Muscle layer of colon (tissue), 2 donors: Measurements from ENCODE around the gene GHRH.

ENCODE experiments used
- H3K27ac ChIP-seq: one replicate; pipeline ENCODE4 v1.7.0; 2013; ENCODE audit warnings: low read depth, mild to moderate bottlenecking, low read length, moderate library complexity
- H3K27me3 ChIP-seq, 2 donors: one replicate each; pipeline ENCODE4 v1.7.0; 2013; ENCODE audit warnings: low read length in 2 of 2, mild to moderate bottlenecking in 2 of 2; ENCODE audit not compliant: insufficient read depth in 2 of 2, control insufficient read depth in 1 of 2
- H3K36me3 ChIP-seq: one replicate; pipeline ENCODE4 v1.7.0; 2013; ENCODE audit warnings: mild to moderate bottlenecking, low read length; ENCODE audit not compliant: insufficient read depth
- H3K4me1 ChIP-seq: one replicate; pipeline ENCODE4 v1.7.0; 2013; ENCODE audit warnings: mild to moderate bottlenecking, low read length; ENCODE audit not compliant: insufficient read depth
- H3K4me3 ChIP-seq, 2 donors: one replicate each; pipeline ENCODE4 v1.7.0; 2013; ENCODE audit warnings: low read length in 2 of 2, low read depth in 1 of 2, mild to moderate bottlenecking in 1 of 2, moderate library complexity in 1 of 2
- H3K9ac ChIP-seq: one replicate; pipeline ENCODE4 v1.7.0; 2013; ENCODE audit warnings: low read length
- H3K9me3 ChIP-seq: one replicate; pipeline ENCODE4 v1.7.0; 2013; ENCODE audit warnings: mild to moderate bottlenecking, low read length
- donor health status: abdominal sarcoma.
- donor health status: Adenocarcinoma of cecum.

The GHRH gene

DNA sequence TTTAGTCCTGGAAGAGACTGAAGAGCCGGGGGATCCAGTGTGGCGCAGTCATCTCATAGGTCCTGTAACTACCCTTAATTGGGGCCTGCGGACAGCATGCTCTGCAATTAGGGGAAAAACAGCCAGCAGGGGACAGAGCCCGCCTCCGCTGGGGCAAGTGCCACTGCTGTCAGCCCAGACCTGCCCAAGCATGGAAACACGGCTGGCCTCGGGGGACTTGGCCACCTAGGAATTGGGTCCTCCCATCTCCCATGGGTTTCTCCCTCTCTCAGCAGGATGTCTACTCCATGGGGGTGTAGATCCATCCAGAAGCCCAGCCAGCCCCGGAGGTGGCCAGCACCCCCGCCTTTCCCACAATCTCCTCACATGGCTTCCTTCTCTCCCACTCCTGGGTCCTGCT, 3.6 kb downstream of the GHRH start:
- no peaks in the 10 kb centered on the region for H3K4me1 ChIP-seq
- no peak overlapping the region for H3K27ac ChIP-seq
- no peaks in the 10 kb centered on the region for H3K9me3 ChIP-seq
- no peaks in the 10 kb centered on the region for H3K36me3 ChIP-seq
- H3K4me3 ChIP-seq = no peak overlapping the region
- H3K9ac ChIP-seq = no peak overlapping the region
- no peaks in the 10 kb centered on the region for H3K27me3 ChIP-seq

DNA sequence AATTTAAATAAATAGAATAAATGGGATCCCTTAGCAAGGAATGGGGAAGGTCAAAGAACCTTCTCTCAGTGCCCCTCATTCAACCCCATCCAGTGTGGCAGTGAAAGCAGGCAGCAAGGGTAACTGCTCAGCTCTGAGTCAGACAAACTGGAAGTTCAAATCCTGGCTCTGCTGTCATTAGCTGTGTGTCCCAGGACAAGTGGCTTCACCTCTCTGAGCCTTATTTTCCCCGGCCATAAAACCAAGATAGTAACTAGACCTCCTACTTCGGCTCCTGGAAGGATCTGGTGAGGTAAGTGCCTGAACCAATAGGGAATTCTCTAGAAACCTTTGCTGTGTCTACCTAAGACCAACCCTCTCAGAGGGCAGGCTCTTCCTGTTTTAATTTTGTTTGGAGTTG, 4.1 kb downstream of the GHRH start:
- Histone ChIP-seq H3K4me3 (no peak overlapping the region), H3K27ac (no peak overlapping the region), H3K27me3 (no peaks in the 10 kb centered on the region), H3K9me3 (no peaks in the 10 kb centered on the region), H3K36me3 (no peaks in the 10 kb centered on the region), H3K9ac (no peak overlapping the region), H3K4me1 (no peaks in the 10 kb centered on the region)

DNA sequence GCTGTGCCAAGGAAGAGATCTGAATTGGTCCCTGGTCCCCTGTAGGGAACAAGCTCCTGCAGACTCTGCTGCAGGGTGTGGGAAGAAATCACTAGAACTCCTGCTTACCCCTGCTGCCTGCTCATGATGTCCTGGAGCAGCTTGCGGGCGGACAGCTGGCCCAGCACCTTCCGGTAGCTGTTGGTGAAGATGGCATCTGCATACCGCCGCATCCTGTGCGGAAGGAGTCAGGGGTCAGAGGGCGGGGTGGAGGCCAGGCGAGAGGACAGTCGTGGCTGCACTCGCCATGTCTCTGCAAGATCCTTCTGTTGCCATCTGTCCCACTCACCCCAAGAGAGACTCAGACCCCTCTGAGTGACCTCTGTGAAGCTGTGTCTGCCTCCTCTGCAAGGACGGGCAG, 5.3 kb downstream of the GHRH start:
- no peaks in the 10 kb centered on the region for H3K4me1 ChIP-seq
- H3K27me3 ChIP-seq = no peaks in the 10 kb centered on the region
- no peak overlapping the region for H3K9ac ChIP-seq
- H3K9me3 ChIP-seq = no peaks in the 10 kb centered on the region
- H3K36me3 ChIP-seq = no peaks in the 10 kb centered on the region
- no peak overlapping the region for H3K27ac ChIP-seq
- no peak overlapping the region for H3K4me3 ChIP-seq

DNA sequence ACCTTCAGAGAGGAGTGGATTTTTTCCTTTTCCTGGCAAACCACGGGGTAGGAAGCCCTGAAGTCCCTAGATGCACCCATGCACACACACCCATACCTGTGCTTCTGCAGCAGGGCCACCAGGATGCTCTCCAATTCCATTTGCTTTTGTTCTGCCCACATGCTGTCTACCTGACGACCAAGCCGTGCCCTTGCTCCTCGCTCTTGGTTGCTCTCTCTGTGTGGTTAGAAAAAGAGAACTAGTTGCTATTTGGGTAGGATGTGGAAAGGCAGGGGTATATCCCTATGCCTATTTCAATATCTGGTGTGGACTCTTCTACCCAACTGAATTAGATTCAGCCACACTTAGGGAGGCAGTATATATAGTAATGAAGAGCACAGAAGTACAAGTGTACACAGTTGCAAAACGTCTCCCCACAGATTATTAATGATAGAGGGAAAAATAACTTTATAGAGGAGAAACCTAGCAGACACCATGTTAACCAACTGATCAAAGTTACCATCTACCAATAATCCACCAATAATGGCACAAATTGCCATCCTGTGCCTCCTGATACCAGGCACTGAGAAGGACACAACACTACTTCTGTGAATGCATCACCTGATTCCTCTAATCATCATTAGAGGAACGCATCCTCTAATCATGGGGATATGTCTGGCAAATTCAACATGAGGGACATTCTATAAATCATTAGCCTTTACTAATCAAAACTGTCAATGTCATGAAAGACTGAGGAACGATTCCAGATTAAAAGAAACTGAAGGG, 7.3 kb downstream of the GHRH start:
- H3K27me3 ChIP-seq = no peaks in the 10 kb centered on the region
- no peak overlapping the region for H3K9ac ChIP-seq
- no peak overlapping the region for H3K4me3 ChIP-seq
- H3K27ac ChIP-seq = no peak overlapping the region
- H3K4me1 ChIP-seq = no peaks in the 10 kb centered on the region
- no peaks in the 10 kb centered on the region for H3K9me3 ChIP-seq
- no peaks in the 10 kb centered on the region for H3K36me3 ChIP-seq

DNA sequence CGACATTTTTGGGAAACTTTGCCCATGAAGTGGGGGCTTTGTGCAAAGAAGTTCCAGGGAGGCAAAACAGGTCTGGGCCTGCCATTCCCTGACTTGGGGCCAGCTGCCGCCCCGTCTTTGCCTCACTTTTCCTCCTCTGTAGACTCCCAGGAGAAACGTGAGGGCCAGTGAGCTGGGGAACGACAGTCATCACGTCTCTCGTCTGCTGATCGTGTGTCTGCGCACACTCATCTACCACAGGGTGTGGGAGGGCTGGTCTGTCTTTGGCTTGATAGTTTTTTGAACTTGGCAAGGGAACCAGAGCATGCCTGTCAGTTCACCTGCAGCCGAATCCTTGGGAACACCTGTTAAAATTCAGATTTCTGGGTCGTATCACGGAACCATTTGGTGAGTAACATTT, 8.5 kb downstream of the GHRH start:
- no peak overlapping the region for H3K4me3 ChIP-seq
- no peak overlapping the region for H3K9ac ChIP-seq
- H3K4me1 ChIP-seq = no peaks in the 10 kb centered on the region
- H3K27ac ChIP-seq = no peak overlapping the region
- H3K9me3 ChIP-seq = no peaks in the 10 kb centered on the region
- H3K27me3 ChIP-seq = no peaks in the 10 kb centered on the region
- no peaks in the 10 kb centered on the region for H3K36me3 ChIP-seq

DNA sequence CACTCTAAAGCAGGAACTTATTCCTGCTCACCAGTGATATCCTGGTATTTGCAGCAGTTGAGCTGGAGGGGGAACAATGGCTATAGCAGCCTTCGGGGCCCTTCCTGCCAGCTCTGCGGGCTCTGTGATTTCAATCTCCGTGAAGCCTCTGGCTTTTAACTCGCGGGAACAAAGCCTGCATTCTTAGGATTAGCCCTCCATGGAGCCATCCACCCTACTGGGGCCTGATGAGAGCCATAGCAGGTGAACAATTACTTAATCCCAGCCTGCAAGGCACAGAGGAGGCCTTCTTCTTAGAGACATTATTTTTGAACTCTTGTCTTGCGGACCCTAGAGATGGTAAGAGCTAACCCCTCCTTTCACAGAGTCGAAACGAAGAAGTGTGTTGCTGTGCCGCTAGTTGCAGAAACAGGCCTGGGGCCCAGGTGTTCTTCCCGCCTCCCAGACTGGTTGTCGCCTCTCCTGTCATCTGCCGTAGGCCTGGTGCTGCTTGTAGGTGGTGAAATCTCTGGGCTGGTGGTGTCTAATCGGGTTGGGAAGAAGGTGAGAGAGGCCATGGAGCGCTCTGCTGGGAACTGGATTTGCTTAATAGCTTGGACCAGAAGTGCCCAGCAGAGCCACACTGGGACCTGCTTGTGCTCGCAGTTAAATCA, 9.7 kb downstream of the GHRH start:
- Histone ChIP-seq H3K9ac (no peak overlapping the region), H3K27me3 (no peaks in the 10 kb centered on the region), H3K9me3 (no peaks in the 10 kb centered on the region), H3K4me1 (no peaks in the 10 kb centered on the region), H3K36me3 (no peaks in the 10 kb centered on the region), H3K27ac (no peak overlapping the region), H3K4me3 (no peak overlapping the region)

DNA sequence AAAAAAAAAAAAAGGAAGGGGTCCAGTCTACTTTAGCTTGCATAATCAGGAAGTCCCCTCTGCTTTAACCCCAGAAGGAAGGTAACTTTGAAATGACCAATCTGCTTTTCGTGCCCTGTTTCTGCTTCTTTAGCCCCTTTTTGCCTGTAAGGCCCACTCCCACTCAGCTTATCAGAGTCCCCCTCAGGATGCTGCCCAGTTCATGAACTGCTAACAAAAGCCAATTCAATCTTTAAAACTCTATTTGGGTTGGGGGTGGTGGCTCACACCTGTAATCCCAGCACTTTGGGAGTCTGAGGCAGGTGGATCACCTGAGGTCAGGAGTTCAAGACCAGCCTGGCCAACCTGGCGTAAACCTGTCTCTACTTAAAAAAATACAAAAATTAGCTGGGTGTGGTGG, 12.3 kb downstream of the GHRH start:
- Histone ChIP-seq H3K4me1 (no peaks in the 10 kb centered on the region), H3K27me3 (no peaks in the 10 kb centered on the region), H3K9ac (no peak overlapping the region), H3K4me3 (no peak overlapping the region), H3K27ac (no peak overlapping the region), H3K36me3 (no peaks in the 10 kb centered on the region), H3K9me3 (no peaks in the 10 kb centered on the region)

DNA sequence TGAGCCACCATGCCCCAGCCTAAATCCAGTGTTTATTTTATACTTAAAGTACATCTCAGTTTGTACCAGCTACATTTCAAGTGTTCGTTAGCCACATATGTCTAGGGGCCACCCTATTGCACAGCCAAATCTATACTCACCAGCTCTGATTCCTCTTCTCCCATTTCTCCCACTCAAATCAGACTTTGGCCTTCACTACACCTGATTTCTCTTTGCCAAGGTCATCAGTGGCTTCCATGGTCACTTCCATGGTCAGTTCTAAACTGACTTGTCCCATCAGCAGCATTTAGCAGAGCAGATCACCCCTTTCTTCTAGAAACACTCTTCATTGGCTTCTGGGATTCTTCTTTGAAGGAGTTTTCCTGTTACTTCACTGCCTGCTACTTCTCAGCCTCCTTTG, 14.1 kb downstream of the GHRH start:
- Histone ChIP-seq H3K27me3 (no peaks in the 10 kb centered on the region), H3K9ac (no peak overlapping the region), H3K4me1 (peaks cover 9% of the 10 kb centered on the region), H3K4me3 (no peak overlapping the region), H3K27ac (no peak overlapping the region), H3K9me3 (no peaks in the 10 kb centered on the region), H3K36me3 (peaks cover 9% of the 10 kb centered on the region)

DNA sequence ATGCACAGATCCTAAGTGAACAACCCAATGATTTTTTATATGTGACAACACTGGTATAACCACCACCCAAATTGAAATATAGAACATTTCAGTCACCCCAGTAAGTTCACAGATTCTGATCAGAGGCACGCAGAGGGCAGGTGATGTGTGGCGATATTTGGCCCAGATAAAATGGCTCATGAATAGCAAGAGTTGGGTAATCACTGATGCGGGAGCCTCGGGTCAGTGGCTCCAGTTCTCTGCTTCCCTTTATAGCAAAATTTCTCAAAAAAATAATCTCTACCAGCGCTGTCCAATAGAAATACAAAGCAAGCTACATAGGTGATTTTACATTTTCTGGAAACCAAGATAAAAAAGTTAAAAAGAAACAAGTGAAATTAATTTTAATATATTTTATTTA, 14.9 kb downstream of the GHRH start:
- no peak overlapping the region for H3K9ac ChIP-seq
- no peak overlapping the region for H3K27ac ChIP-seq
- no peaks in the 10 kb centered on the region for H3K9me3 ChIP-seq
- H3K4me1 ChIP-seq = peaks cover 9% of the 10 kb centered on the region
- H3K36me3 ChIP-seq = peaks cover 17% of the 10 kb centered on the region
- no peak overlapping the region for H3K4me3 ChIP-seq
- no peaks in the 10 kb centered on the region for H3K27me3 ChIP-seq

DNA sequence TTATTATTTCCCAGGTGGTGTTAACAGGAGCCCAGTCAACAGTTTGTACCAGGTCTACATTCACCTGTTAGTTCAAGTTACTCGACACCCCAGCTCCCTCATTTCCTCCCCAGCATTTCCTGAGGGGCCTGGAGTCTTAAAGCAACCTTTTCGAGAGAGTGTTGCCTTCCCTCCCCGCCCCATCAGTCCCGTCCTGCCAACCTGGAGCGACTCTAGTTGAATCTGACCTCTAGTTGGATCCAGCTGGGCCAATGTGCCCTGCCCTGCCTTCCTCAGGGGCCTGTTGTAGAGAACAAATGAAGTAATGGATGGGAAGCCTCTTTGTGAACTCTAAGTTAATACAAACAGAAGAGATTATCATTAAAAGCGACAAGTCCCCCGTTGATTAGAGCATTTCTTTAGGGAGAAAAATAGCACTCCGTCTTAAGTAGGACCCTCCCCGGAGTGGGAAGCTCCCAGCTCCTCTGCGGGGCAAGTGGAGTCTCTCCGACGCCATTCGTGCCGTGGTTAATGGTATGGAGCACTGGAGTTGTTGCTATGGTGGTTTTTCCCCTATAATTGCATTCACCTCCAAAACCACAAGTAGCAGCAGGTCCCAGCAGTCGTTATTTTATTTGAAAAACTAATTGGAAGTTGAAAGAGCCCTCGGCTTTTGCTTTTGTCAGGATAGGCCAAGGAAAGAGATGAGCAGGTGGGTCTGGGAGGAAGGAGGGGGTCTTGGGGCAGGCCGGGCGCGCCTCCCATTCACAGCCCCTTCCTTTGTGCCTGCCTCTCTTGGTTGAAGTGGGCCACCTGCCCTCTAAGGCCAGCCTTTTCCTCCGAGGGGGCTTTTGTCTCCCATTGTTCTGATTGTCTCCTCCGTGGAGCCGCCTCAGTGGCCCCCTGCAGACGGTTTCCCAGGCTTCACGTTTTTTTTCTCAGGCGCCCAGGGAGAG, 16.1 kb downstream of the GHRH start:
- H3K27ac ChIP-seq = no peak overlapping the region
- H3K4me3 ChIP-seq = no peak overlapping the region
- peaks cover 29% of the 10 kb centered on the region for H3K36me3 ChIP-seq
- H3K27me3 ChIP-seq = no peaks in the 10 kb centered on the region
- no peaks in the 10 kb centered on the region for H3K9me3 ChIP-seq
- peaks cover 9% of the 10 kb centered on the region for H3K4me1 ChIP-seq
- no peak overlapping the region for H3K9ac ChIP-seq

DNA sequence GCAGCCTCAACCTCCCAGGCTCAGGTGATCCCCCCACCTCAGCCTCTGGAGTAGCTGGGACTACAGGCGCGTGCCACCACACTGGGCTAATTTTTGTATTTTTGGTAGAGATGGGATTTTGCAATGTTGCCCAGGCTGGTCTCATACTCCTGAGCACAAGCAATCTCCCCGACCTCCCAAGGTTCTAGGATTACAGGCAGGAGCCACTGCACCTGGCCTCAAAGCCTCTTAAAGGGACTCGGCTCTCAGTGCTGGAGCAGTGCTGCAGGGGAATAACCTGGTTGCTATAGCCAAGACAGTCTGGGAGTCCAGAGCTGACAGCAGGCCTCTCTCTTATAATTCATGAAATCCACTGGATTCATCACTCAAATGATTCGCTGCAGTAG, 17.0 kb downstream of the GHRH start:
- Histone ChIP-seq H3K4me3 (no peak overlapping the region), H3K27me3 (no peaks in the 10 kb centered on the region), H3K27ac (no peak overlapping the region), H3K4me1 (peaks cover 9% of the 10 kb centered on the region), H3K9ac (no peak overlapping the region), H3K9me3 (no peaks in the 10 kb centered on the region), H3K36me3 (peaks cover 37% of the 10 kb centered on the region)
